Activated CD8-positive, alpha-beta memory T cell treated with anti-CD3 and anti-CD28 coated beads for 24 hours (primary cell): ENCODE measurements around the gene HNRNPA1L2.
"Not testable (repeated sequence)": the region's sequence is repeated elsewhere in the genome, so short reads cannot be mapped to it uniquely, and the experiment has no call there.

Source experiments
- DNase-seq: peaks from one replicate; pipeline ENCODE4 v3.0.0-alpha.2; 2020

Gene HNRNPA1L2

GRCh38 chr13:52650731-52651130 lies 8.5 kb downstream of the HNRNPA1L2 start:
- DNase-seq, result no peak

- DNase-seq, result no peak
These were observed 9.6 kb downstream of the HNRNPA1L2 start for GRCh38 chr13:52651897-52652195.

GRCh38 chr13:52652196-52652979 lies 10.2 kb downstream of the HNRNPA1L2 start, which contains the start of gene SUGT1:
Gene SUGT1, plus strand, starts transcription at chr13:52652836. Its CDS starts 85 bp downstream, at chr13:52652921.
- DNase-seq, result peak; percentile 98

GRCh38 chr13:52652980-52653303 lies 10.7 kb downstream of the HNRNPA1L2 start:
- no peak for DNase-seq

- no peak for DNase-seq
These were observed 17.1 kb downstream of the HNRNPA1L2 start for GRCh38 chr13:52659340-52659739.

- DNase-seq, result no peak
These were observed 22.0 kb downstream of the HNRNPA1L2 start for GRCh38 chr13:52664272-52664671.

- DNase-seq, result no peak
These were observed 23.1 kb downstream of the HNRNPA1L2 start for GRCh38 chr13:52665325-52665724.

- DNase-seq, result no peak
These were observed 27.4 kb downstream of the HNRNPA1L2 start for GRCh38 chr13:52669677-52670076.

- no peak for DNase-seq
These were observed 28.5 kb downstream of the HNRNPA1L2 start for GRCh38 chr13:52670726-52671125.

- DNase-seq, result no peak
These were observed 31.2 kb downstream of the HNRNPA1L2 start for GRCh38 chr13:52673465-52673864.

- no peak for DNase-seq
These were observed 35.6 kb downstream of the HNRNPA1L2 start for GRCh38 chr13:52677823-52678222.

- DNase-seq, result not testable (repeated sequence)
These were observed 43.6 kb downstream of the HNRNPA1L2 start for GRCh38 chr13:52685806-52686205.

- DNase-seq, result no peak
These were observed 44.1 kb downstream of the HNRNPA1L2 start for GRCh38 chr13:52686376-52686775.
